Chondrocyte (in vitro differentiated cells): ENCODE data around the gene CCDC57. TPM values are rescaled to one million over a fixed set of nuclear protein-coding genes. Genes with fewer than 3 reads are reported as not detected.

ENCODE experiments used
- DNase-seq: peaks from one replicate; pipeline ENCODE4 v3.0.0; 2021; ENCODE audit warnings: mixed read lengths, low spot score
- H3K27ac Mint-ChIP-seq: one replicate; pipeline ENCODE4 v1.8.0; 2021; ENCODE audit warnings: mild to moderate bottlenecking, moderate library complexity, mixed read lengths; ENCODE audit not compliant: unreplicated experiment
- H3K27me3 Mint-ChIP-seq: 2 replicates; pipeline ENCODE4 v1.8.0; 2021; ENCODE audit warnings: low read depth, mixed read lengths
- H3K36me3 Mint-ChIP-seq: 2 replicates; pipeline ENCODE4 v1.8.0; 2021; ENCODE audit warnings: low read depth, mixed read lengths
- H3K4me1 Mint-ChIP-seq: 2 replicates; pipeline ENCODE4 v1.8.0; 2021; ENCODE audit warnings: low read depth, mild to moderate bottlenecking, mixed read lengths
- H3K4me3 Mint-ChIP-seq: one replicate; pipeline ENCODE4 v1.8.0; 2021; ENCODE audit warnings: mild to moderate bottlenecking, moderate library complexity, mixed read lengths; ENCODE audit not compliant: unreplicated experiment
- H3K9me3 Mint-ChIP-seq: 2 replicates; pipeline ENCODE4 v1.8.0; 2021; ENCODE audit warnings: low read depth, mixed read lengths
- total RNA-seq: library from RNA; stranded (reverse); gene quantifications from 3 replicates; pipeline ENCODE4 v1.2.1, GENCODE V29; 2021
- TF ChIP-seq, protein P1 (sequence below): fragments of 200-600 bp; sonication (generic); IDR thresholded peaks from 2 replicates; pipeline ENCODE4 v1.5.0; 2021; ENCODE audit warnings: antibody characterized with exemption, mild to moderate bottlenecking, moderate library complexity

CCDC57 gene
- total RNA-seq, 1 donor from 2014 or later, result 23.5 TPM

DNA sequence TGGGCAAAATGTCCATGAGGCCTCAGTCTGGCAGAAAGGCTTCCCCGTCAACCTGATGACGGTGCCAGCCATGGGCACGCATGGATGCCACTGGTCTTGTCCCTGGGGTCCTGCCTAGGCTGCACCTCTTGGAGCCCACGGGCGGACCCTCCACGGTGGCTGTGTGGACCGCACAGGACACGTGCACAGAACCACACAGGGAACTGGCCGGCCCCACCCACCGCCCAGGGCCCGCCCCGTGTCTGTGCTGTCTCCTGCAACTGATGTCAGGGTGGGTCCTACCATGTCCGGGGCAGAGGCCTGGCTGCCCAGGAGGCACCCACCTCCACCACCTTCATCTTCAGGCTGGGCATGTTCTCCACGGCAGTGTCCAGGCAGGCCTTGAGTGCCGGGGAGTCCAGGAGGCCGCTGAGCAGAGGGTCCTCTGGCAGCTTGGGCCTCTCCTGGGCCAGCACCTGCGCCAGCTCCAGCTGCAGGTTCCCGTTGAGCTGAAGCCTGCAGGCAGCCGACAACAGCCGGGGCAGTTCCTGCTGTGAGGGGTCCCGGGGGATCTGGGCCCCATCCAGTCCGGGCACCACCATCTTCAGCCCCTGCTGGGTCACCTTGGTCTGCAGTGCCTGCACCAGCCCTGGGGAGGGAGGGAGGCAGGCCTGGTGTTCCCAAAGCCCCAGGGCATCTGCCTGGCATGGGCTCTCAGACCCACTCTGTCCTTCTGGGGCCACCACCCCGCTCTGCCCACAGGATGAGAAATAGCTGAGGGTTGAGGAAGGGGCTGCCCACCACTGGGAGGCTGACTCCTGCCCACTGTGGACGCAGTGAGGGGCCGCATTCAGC is 126.5 kb downstream of the CCDC57 start:
- peaks cover 9% of the 10 kb centered on the region for H3K36me3 Mint-ChIP-seq
- H3K27ac Mint-ChIP-seq, result no peak overlapping the region
- no peak for DNase-seq
- no peak overlapping the region for H3K4me3 Mint-ChIP-seq
- H3K9me3 Mint-ChIP-seq, result no peaks in the 10 kb centered on the region
- TF ChIP-seq, protein P1, sequence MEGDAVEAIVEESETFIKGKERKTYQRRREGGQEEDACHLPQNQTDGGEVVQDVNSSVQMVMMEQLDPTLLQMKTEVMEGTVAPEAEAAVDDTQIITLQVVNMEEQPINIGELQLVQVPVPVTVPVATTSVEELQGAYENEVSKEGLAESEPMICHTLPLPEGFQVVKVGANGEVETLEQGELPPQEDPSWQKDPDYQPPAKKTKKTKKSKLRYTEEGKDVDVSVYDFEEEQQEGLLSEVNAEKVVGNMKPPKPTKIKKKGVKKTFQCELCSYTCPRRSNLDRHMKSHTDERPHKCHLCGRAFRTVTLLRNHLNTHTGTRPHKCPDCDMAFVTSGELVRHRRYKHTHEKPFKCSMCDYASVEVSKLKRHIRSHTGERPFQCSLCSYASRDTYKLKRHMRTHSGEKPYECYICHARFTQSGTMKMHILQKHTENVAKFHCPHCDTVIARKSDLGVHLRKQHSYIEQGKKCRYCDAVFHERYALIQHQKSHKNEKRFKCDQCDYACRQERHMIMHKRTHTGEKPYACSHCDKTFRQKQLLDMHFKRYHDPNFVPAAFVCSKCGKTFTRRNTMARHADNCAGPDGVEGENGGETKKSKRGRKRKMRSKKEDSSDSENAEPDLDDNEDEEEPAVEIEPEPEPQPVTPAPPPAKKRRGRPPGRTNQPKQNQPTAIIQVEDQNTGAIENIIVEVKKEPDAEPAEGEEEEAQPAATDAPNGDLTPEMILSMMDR, result no peak
- no peaks in the 10 kb centered on the region for H3K27me3 Mint-ChIP-seq
- no peaks in the 10 kb centered on the region for H3K4me1 Mint-ChIP-seq

DNA sequence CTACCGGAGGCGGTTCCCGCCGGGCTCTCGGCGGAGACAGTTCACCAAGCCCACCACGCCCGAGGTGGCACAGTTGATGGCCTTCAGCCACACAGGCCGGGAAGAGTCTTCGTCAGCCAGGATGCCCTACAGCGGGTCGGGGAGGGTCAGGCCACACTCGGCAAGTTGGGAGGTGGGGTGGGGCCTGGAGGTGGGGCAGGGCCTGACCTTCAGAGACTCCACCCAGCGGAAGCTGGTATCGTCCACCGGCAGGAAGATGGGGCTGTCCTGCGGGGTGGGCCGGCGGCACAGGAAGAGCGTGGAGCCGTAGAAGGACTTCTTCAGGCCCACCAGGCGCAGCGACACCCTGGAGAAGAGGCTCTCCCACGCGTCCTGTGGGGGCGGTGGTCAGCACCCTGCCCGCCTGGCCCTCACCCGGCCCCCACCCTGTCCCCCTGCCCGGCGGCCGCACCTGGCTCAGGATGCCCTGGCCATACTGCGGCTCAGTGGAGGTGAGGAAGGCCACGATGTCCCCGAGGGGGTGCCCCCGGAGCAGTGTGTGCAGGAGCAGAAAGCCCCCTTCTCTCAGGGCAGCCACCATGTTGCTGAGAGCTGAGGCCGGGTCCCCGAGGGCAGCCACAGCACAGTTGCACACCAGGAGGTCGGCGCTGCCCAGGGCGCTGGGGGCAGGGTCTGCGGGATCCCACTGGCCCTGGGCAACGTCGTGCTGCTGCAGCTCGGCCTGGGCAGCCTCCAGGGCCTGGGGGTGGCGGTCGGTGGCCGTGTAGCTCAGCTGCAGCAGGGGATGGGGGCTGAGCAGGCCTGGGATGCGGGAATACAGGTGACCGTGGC is 127.4 kb downstream of the CCDC57 start:
- H3K27ac Mint-ChIP-seq, result no peak overlapping the region
- peaks cover 10% of the 10 kb centered on the region for H3K36me3 Mint-ChIP-seq
- TF ChIP-seq, protein P1, result no peak
- no peak overlapping the region for H3K4me3 Mint-ChIP-seq
- no peak for DNase-seq
- H3K4me1 Mint-ChIP-seq, result no peaks in the 10 kb centered on the region
- no peaks in the 10 kb centered on the region for H3K9me3 Mint-ChIP-seq
- no peaks in the 10 kb centered on the region for H3K27me3 Mint-ChIP-seq

DNA sequence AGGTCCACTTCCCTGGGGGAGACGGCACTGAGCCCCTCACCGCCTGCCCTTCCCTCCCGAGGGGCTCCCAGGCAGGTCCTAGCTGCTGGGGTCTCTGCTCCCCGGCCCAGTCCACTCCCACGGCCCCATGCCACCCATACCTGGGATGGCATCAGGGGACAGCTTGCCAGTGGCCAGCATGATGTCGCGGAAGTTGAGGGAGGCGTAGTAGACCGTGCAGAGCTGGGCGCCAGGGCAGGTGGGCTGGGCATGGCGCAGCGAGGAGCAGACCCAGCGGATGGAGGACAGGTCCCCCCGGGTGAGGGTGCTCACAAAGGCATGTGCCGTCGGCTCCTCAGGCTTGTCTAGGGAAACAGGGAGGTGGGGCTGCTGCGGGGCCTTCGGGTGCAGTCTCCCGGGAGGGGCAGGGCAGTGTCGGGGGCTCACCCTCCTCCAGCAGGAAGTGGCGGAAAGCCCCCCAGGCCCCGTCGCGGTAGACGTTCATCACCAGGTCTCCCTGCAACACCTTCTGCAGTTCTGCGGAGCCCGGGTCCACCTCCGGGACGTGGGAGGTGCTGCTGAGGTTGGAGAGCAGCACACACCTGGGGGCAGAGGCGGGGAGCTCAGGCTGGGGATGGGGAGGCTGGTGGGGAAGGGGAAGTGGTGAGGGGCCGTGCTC is 128.1 kb downstream of the CCDC57 start:
- H3K4me3 Mint-ChIP-seq, result no peak overlapping the region
- no peaks in the 10 kb centered on the region for H3K4me1 Mint-ChIP-seq
- H3K9me3 Mint-ChIP-seq, result no peaks in the 10 kb centered on the region
- no peak overlapping the region for H3K27ac Mint-ChIP-seq
- peaks cover 13% of the 10 kb centered on the region for H3K36me3 Mint-ChIP-seq
- no peak for DNase-seq
- TF ChIP-seq, protein P1, result no peak
- H3K27me3 Mint-ChIP-seq, result no peaks in the 10 kb centered on the region

DNA sequence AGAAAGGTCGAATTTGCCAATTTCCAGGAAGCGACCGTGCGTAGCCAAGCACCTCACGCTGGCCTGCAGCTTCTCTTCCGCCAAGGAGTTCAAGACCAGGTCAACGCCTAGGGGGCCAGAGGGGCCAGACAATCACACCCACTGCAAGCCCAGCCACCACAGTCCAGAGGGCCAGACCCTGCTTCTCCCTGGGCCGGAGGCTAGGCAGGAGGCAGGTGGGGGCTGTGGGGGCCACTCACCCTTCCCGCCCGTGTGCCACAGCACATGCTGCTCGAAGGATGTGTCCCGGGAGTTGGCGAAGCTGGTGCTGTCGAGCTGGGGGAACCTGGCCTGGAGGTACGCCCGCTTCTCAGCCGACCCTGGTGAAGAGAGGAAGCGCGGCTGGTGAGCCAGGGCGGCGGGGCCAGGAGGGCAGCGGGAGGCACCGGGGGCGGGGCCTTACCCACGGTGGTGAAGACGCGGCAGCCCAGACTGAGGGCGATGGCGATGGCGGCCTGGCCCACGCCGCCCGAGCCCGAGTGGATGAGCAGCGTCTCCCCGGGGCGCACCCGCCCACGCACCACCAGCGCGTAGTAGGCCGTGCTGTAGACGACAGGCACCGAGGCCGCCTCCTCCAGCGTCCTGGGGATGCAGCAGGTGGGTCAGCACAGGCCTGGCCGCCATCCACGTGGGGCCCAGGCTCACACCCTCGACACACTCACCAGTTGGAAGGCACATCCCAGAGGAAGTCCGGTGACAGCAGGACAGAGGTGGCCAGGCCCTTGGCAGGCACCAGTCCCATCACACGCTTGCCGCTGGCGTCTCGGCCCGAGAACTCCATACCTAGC is 128.9 kb downstream of the CCDC57 start:
- H3K4me3 Mint-ChIP-seq, result no peak overlapping the region
- H3K27ac Mint-ChIP-seq, result no peak overlapping the region
- TF ChIP-seq, protein P1, result no peak
- no peaks in the 10 kb centered on the region for H3K4me1 Mint-ChIP-seq
- H3K36me3 Mint-ChIP-seq, result peaks cover 17% of the 10 kb centered on the region
- H3K9me3 Mint-ChIP-seq, result no peaks in the 10 kb centered on the region
- H3K27me3 Mint-ChIP-seq, result no peaks in the 10 kb centered on the region
- no peak for DNase-seq
